Mesendoderm (in vitro differentiated cells): ENCODE data around the gene FAM120A.

ENCODE experiments used
- DNase-seq: peaks from one replicate; pipeline ENCODE4 v3.0.0; 2013
- H2AK5ac ChIP-seq: 2 replicates; pipeline ENCODE4 v1.6.1; 2013; ENCODE audit warnings: low read length, inconsistent platforms
- H2BK120ac ChIP-seq: 2 replicates; pipeline ENCODE4 v1.6.1; 2013; ENCODE audit warnings: low read depth, mild to moderate bottlenecking, low read length, moderate library complexity, mixed read lengths
- H2BK15ac ChIP-seq: replicated peaks from 2 replicates; pipeline ENCODE4 v1.6.1; 2013; ENCODE audit warnings: low read depth, mild to moderate bottlenecking, moderate library complexity
- H2BK5ac ChIP-seq: 2 replicates; pipeline ENCODE4 v1.6.1; 2013; ENCODE audit warnings: low read length, inconsistent platforms
- H3K18ac ChIP-seq: 2 replicates; pipeline ENCODE4 v1.6.1; 2013; ENCODE audit warnings: mild to moderate bottlenecking, low read length, mixed read lengths
- H3K23ac ChIP-seq: one replicate; pipeline ENCODE4 v1.6.1; 2013; ENCODE audit warnings: low read length
- H3K27ac ChIP-seq: 2 replicates; pipeline ENCODE4 v1.5.1; 2013; ENCODE audit warnings: low read depth, mild to moderate bottlenecking, inconsistent platforms, low read length, moderate library complexity
- H3K27me3 ChIP-seq: 2 replicates; pipeline ENCODE4 v1.6.1; 2013; ENCODE audit warnings: low read length, control low read depth, mild to moderate bottlenecking, inconsistent platforms; ENCODE audit not compliant: insufficient read depth, poor library complexity
- H3K36me3 ChIP-seq: 2 replicates; pipeline ENCODE4 v1.6.1; 2013; ENCODE audit warnings: low read length, inconsistent platforms; ENCODE audit not compliant: control insufficient read depth, insufficient read depth
- H3K4ac ChIP-seq: one replicate; pipeline ENCODE4 v1.6.1; 2013; ENCODE audit warnings: low read depth, mild to moderate bottlenecking, low read length, moderate library complexity
- H3K4me1 ChIP-seq: 2 replicates; pipeline ENCODE4 v1.6.1; 2013; ENCODE audit warnings: low read depth, low read length, inconsistent platforms; ENCODE audit not compliant: control insufficient read depth
- H3K4me2 ChIP-seq: 2 replicates; pipeline ENCODE4 v1.6.1; 2013; ENCODE audit warnings: low read length
- H3K4me3 ChIP-seq: 2 replicates; pipeline ENCODE4 v1.5.1; 2013; ENCODE audit warnings: mild to moderate bottlenecking, low read length
- H3K56ac ChIP-seq: one replicate; pipeline ENCODE4 v1.6.1; 2013; ENCODE audit warnings: low read length
- H3K79me1 ChIP-seq: 2 replicates; pipeline ENCODE4 v1.6.1; 2013; ENCODE audit warnings: low read length, inconsistent platforms
- H3K79me2 ChIP-seq: 2 replicates; pipeline ENCODE4 v1.6.1; 2013; ENCODE audit warnings: mild to moderate bottlenecking, low read length; ENCODE audit not compliant: control insufficient read depth, insufficient read depth
- H3K9ac ChIP-seq: 2 replicates; pipeline ENCODE4 v1.6.1; 2013; ENCODE audit warnings: low read length, inconsistent platforms
- H4K5ac ChIP-seq: one replicate; pipeline ENCODE4 v1.6.1; 2013; ENCODE audit warnings: low read length
- H4K8ac ChIP-seq: one replicate; pipeline ENCODE4 v1.6.1; 2013; ENCODE audit warnings: low read depth, mild to moderate bottlenecking, control low read depth, low read length, moderate library complexity
- WGBS: extraction: QIAGEN DNeasy Blood & Tissue Kit; methylation state at CpG from one replicate; pipeline ENCODE4 v1.1.7; 2013; ENCODE audit warnings: low lambda C conversion rate, missing lambda C conversion rate; ENCODE audit not compliant: insufficient coverage; ENCODE audit errors: extremely low coverage; 5-methylcytosine and 5-hydroxymethylcytosine counted together

The FAM120A gene

DNA sequence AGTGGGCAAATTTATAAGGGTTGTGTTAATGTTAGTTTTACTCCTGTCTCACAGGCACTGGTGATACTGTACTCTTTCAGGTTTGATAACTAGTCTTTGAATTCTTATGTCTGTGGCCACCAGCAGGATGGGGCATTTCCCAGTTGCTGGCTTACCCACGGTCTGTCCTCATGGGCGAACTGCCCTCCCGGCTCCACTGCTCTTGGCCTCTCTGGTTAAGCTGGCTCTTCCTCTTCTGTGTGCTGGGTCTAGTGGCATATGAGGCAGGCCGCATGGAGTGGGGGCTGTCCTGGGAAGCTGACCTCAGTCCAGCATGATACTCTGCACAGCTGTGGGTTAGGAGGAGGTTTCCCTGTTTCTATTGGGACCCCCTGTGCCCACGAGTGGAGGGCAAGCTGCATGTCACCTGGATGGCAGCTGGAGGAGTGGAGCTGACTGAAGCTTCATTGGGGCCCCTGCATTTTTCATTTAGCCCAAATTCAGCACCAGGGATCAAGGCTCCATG, 144.4 kb downstream of the FAM120A start:
- H3K36me3 ChIP-seq, result no peaks in the 10 kb centered on the region
- H4K8ac ChIP-seq, result no peak overlapping the region
- no CpG with 5 or more reads among the region's 5 CpGs for whole genome bisulfite sequencing
- H3K27ac ChIP-seq, result no peak overlapping the region
- no peak for DNase-seq
- no peak overlapping the region for H3K4me3 ChIP-seq
- no peak overlapping the region for H2BK5ac ChIP-seq
- H3K79me1 ChIP-seq, result peaks cover 12% of the 10 kb centered on the region
- H3K27me3 ChIP-seq, result no peaks in the 10 kb centered on the region
- no peak overlapping the region for H3K4me2 ChIP-seq
- H4K5ac ChIP-seq, result no peak overlapping the region
- no peak overlapping the region for H2AK5ac ChIP-seq
- H3K4ac ChIP-seq, result no peak overlapping the region
- no peak overlapping the region for H2BK120ac ChIP-seq
- no peak overlapping the region for H2BK15ac ChIP-seq
- no peak overlapping the region for H3K23ac ChIP-seq
- no peak overlapping the region for H3K9ac ChIP-seq
- H3K4me1 ChIP-seq, result peaks cover 2% of the 10 kb centered on the region
- no peak overlapping the region for H3K18ac ChIP-seq
- no peak overlapping the region for H3K56ac ChIP-seq
- H3K79me2 ChIP-seq, result peaks cover 3% of the 10 kb centered on the region

DNA sequence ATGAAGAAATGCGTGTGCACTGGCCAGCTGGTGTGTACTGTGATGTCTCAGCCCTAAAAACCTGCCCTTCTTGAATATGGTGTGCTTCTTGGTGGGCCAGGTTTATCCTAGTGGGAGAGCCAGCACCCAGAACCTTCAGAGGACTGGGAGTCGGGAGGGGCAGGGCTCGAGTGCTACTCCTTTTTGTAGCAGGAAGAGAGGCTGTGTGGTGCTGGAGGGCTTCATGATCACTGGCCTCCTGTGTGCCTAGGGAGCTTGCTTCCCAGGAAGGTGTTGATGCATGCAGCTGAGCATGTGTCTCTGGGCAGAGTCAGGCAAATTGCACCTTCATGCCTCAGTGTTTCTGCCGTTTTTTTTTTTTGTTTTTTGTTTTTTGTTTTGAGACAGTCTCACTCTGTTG, 144.9 kb downstream of the FAM120A start:
- H3K4ac ChIP-seq, result no peak overlapping the region
- H2AK5ac ChIP-seq, result no peak overlapping the region
- H2BK15ac ChIP-seq, result no peak overlapping the region
- no CpG with 5 or more reads among the region's 4 CpGs for WGBS
- peaks cover 12% of the 10 kb centered on the region for H3K79me1 ChIP-seq
- H3K4me2 ChIP-seq, result no peak overlapping the region
- H3K18ac ChIP-seq, result no peak overlapping the region
- H3K4me3 ChIP-seq, result no peak overlapping the region
- H4K8ac ChIP-seq, result no peak overlapping the region
- H2BK120ac ChIP-seq, result no peak overlapping the region
- H3K27ac ChIP-seq, result no peak overlapping the region
- DNase-seq, result no peak
- H3K23ac ChIP-seq, result no peak overlapping the region
- no peak overlapping the region for H4K5ac ChIP-seq
- H3K56ac ChIP-seq, result no peak overlapping the region
- no peaks in the 10 kb centered on the region for H3K36me3 ChIP-seq
- peaks cover 3% of the 10 kb centered on the region for H3K79me2 ChIP-seq
- H2BK5ac ChIP-seq, result no peak overlapping the region
- no peaks in the 10 kb centered on the region for H3K27me3 ChIP-seq
- peaks cover 2% of the 10 kb centered on the region for H3K4me1 ChIP-seq
- H3K9ac ChIP-seq, result no peak overlapping the region

DNA sequence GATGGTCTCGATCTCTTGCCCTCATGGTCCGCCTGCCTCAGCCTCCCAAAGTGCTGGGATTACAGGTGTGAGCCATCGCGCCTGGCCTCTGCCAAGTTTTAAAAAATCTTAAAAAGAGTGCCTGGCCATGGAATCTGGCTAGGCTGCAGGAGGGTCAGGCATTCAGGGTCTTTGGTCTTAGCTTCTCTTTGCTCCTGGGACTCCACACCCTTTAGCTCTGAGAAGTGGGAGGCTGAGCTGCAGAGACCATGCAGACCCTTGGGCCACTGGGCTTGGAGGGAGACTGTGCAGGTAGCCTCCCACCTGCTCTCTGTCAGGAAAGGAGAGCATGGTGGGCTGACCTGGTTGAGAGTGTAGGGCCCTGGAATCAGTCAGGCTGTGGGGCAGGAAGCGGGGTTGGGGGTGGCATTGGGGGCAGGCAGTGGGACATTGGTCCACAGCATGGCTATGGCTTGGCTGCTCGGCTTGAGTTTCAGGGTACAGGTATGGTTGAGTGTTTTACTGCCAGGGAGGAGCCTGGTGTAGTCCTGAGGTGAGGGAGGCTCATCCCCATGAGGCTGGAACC, 145.7 kb downstream of the FAM120A start:
- no peak overlapping the region for H2BK120ac ChIP-seq
- no peak overlapping the region for H2AK5ac ChIP-seq
- no peaks in the 10 kb centered on the region for H3K27me3 ChIP-seq
- no peak for DNase-seq
- H3K18ac ChIP-seq, result no peak overlapping the region
- no peak overlapping the region for H3K56ac ChIP-seq
- no peak overlapping the region for H3K4ac ChIP-seq
- H3K36me3 ChIP-seq, result no peaks in the 10 kb centered on the region
- H3K79me1 ChIP-seq, result peaks cover 9% of the 10 kb centered on the region
- no peak overlapping the region for H4K8ac ChIP-seq
- H4K5ac ChIP-seq, result no peak overlapping the region
- no peak overlapping the region for H3K9ac ChIP-seq
- WGBS, result no CpG with 5 or more reads among the region's 6 CpGs
- no peak overlapping the region for H2BK5ac ChIP-seq
- peaks cover 2% of the 10 kb centered on the region for H3K4me1 ChIP-seq
- H3K79me2 ChIP-seq, result peaks cover 3% of the 10 kb centered on the region
- no peak overlapping the region for H2BK15ac ChIP-seq
- H3K23ac ChIP-seq, result no peak overlapping the region
- no peak overlapping the region for H3K4me2 ChIP-seq
- no peak overlapping the region for H3K4me3 ChIP-seq
- H3K27ac ChIP-seq, result no peak overlapping the region

GRCh38 chr9:93597871-93598646, 146.6 kb downstream of the FAM120A start:
- H3K27me3 ChIP-seq, result no peaks in the 10 kb centered on the region
- H4K8ac ChIP-seq, result no peak overlapping the region
- H3K27ac ChIP-seq, result no peak overlapping the region
- H3K4me2 ChIP-seq, result no peak overlapping the region
- H3K4ac ChIP-seq, result no peak overlapping the region
- H2BK5ac ChIP-seq, result no peak overlapping the region
- no peak overlapping the region for H2BK15ac ChIP-seq
- no peaks in the 10 kb centered on the region for H3K36me3 ChIP-seq
- peaks cover 4% of the 10 kb centered on the region for H3K79me2 ChIP-seq
- H3K56ac ChIP-seq, result no peak overlapping the region
- peaks cover 9% of the 10 kb centered on the region for H3K79me1 ChIP-seq
- H3K4me1 ChIP-seq, result peaks cover 2% of the 10 kb centered on the region
- no CpG with 5 or more reads among the region's 15 CpGs for WGBS
- no peak overlapping the region for H4K5ac ChIP-seq
- no peak overlapping the region for H3K9ac ChIP-seq
- H3K4me3 ChIP-seq, result no peak overlapping the region
- H2BK120ac ChIP-seq, result no peak overlapping the region
- H2AK5ac ChIP-seq, result no peak overlapping the region
- no peak overlapping the region for H3K18ac ChIP-seq
- DNase-seq, result no peak
- no peak overlapping the region for H3K23ac ChIP-seq

DNA sequence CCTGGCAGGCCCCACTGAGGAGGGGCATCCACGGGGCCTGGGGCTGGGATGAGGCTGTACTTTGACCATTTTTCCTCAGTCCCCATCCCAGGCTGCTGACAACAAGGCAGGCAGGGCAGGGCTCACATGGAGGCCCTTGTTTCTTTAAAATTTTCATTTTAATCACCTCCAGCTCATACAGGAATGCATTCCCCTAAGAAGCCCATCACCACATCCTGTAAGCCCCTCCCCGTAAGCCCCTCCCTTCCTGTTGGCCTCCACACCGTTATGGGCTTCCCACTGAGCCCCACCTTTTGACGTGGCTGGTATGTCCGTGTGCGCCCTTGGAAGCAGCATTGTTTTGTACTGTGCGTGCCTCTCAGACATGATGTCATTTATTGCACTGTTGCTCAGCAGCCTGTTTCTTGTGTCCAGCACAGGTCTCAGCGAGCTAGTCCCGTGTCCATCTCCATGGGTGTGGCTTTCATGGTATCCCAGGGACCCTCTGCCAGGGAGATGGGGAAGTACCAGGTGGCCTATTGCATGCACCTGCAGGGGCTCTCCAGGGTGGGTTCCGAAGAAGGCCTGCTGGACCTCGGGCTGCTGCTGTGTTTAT, 147.3 kb downstream of the FAM120A start:
- no peak overlapping the region for H3K23ac ChIP-seq
- H3K4me3 ChIP-seq, result no peak overlapping the region
- H3K27ac ChIP-seq, result no peak overlapping the region
- no peak overlapping the region for H3K56ac ChIP-seq
- H3K27me3 ChIP-seq, result no peaks in the 10 kb centered on the region
- H4K5ac ChIP-seq, result no peak overlapping the region
- no peak overlapping the region for H3K18ac ChIP-seq
- no peak overlapping the region for H3K4ac ChIP-seq
- peaks cover 9% of the 10 kb centered on the region for H3K79me1 ChIP-seq
- no peak overlapping the region for H2BK5ac ChIP-seq
- no peaks in the 10 kb centered on the region for H3K36me3 ChIP-seq
- H3K4me2 ChIP-seq, result no peak overlapping the region
- H2BK15ac ChIP-seq, result no peak overlapping the region
- WGBS, result no CpG with 5 or more reads among the region's 11 CpGs
- H2BK120ac ChIP-seq, result no peak overlapping the region
- H2AK5ac ChIP-seq, result no peak overlapping the region
- peaks cover 2% of the 10 kb centered on the region for H3K4me1 ChIP-seq
- no peak overlapping the region for H4K8ac ChIP-seq
- no peak overlapping the region for H3K9ac ChIP-seq
- no peak for DNase-seq
- H3K79me2 ChIP-seq, result peaks cover 4% of the 10 kb centered on the region
